AG09319 (cell line): ENCODE data around the gene PPP4R3B.

ENCODE experiments used
- DNase-seq: peaks from one replicate; pipeline ENCODE4 v3.0.0-alpha.2; 2010; ENCODE audit warnings: low read depth; ENCODE audit errors: extremely low read depth
- CTCF ChIP-seq: IDR thresholded peaks from 2 replicates; pipeline ENCODE4 v1.5.1; 2011; ENCODE audit warnings: low read depth, mild to moderate bottlenecking, inconsistent platforms, low read length, moderate library complexity

Gene PPP4R3B

GRCh38 chr2:55547001-55547400, 70.4 kb downstream of the PPP4R3B start:
- DNase-seq = no peak
- TF ChIP-seq CTCF = no peak

GRCh38 chr2:55530539-55531081, 86.8 kb downstream of the PPP4R3B start:
- DNase-seq = no peak
- no peak for TF ChIP-seq CTCF

GRCh38 chr2:55526174-55526573, 91.2 kb downstream of the PPP4R3B start:
- DNase-seq = no peak
- TF ChIP-seq CTCF = no peak

GRCh38 chr2:55524884-55525437, 92.5 kb downstream of the PPP4R3B start:
- no peak for TF ChIP-seq CTCF
- DNase-seq = no peak

- TF ChIP-seq CTCF = no peak
- DNase-seq = no peak
These were observed 97.2 kb downstream of the PPP4R3B start for GRCh38 chr2:55519938-55520885.

- DNase-seq = no peak
- TF ChIP-seq CTCF = no peak
These were observed 98.6 kb downstream of the PPP4R3B start for GRCh38 chr2:55518841-55519165.

GRCh38 chr2:55511508-55512124, 105.8 kb downstream of the PPP4R3B start:
- TF ChIP-seq CTCF = peak; percentile 63
- DNase-seq = no peak
